Neutrophil (primary cell): ENCODE data around the gene EEF2K.

Source experiments
- H3K27ac ChIP-seq: fragments of 200-600 bp; sonication (generic); 2 replicates; pipeline ENCODE4 v1.5.1; 2016; ENCODE audit warnings: mild to moderate bottlenecking, moderate library complexity
- H3K27me3 ChIP-seq: fragments of 200-600 bp; sonication (generic); 2 replicates; pipeline ENCODE4 v1.6.0; 2016; ENCODE audit warnings: mild to moderate bottlenecking
- H3K36me3 ChIP-seq: fragments of 200-600 bp; sonication (generic); 2 replicates; pipeline ENCODE4 v1.5.1; 2017
- H3K4me1 ChIP-seq, 2 experiments: fragments of 200-600 bp in 1 of 2; sonication (generic) in 1 of 2; 1 replicate in 1 of 2; 2 replicates in 1 of 2; pipeline versions ENCODE4 v1.5.1 to v1.6.1; 2013 to 2016; ENCODE audit warnings: low read depth in 1 of 2, low read length in 1 of 2, mild to moderate bottlenecking in 1 of 2, moderate library complexity in 1 of 2; ENCODE audit not compliant: control insufficient read depth in 1 of 2, insufficient read depth in 1 of 2
- H3K4me3 ChIP-seq, 2 experiments: fragments of 200-600 bp in 1 of 2; sonication (generic) in 1 of 2; 1 replicate in 1 of 2; 2 replicates in 1 of 2; pipeline ENCODE4 v1.5.1; 2013 to 2016; ENCODE audit warnings: low read depth in 1 of 2, low read length in 1 of 2, mild to moderate bottlenecking in 1 of 2, moderate library complexity in 1 of 2
- H3K9me3 ChIP-seq: fragments of 200-600 bp; sonication (generic); 2 replicates; pipeline ENCODE4 v1.5.1; 2016
- CTCF ChIP-seq: fragments of 200-600 bp; sonication (generic); IDR thresholded peaks from 2 replicates; pipeline ENCODE4 v1.5.1; 2016; ENCODE audit warnings: antibody characterized with exemption

EEF2K gene

GRCh38 chr16:22181426-22181825, 24.7 kb upstream of the EEF2K start:
- no peaks in the 10 kb centered on the region for H3K27me3 ChIP-seq
- no peak for TF ChIP-seq CTCF
- no peaks in the 10 kb centered on the region for H3K9me3 ChIP-seq

GRCh38 chr16:22181843-22182242, 24.2 kb upstream of the EEF2K start:
- Histone ChIP-seq H3K4me1 (no peaks in the 10 kb centered on the region), H3K4me3 (no peak overlapping the region), H3K9me3 (no peaks in the 10 kb centered on the region), H3K36me3 (no peaks in the 10 kb centered on the region), H3K27ac (no peak overlapping the region), H3K27me3 (no peaks in the 10 kb centered on the region)
- no peak for TF ChIP-seq CTCF

More at GRCh38 chr16:22181426-22181825, 24.7 kb upstream of the EEF2K start:
- H3K36me3 ChIP-seq: no peaks in the 10 kb centered on the region
- no peak overlapping the region for H3K27ac ChIP-seq
- H3K4me1 ChIP-seq: no peaks in the 10 kb centered on the region
- no peak overlapping the region for H3K4me3 ChIP-seq

- Histone ChIP-seq H3K27ac (no peak overlapping the region), H3K4me1 (no peaks in the 10 kb centered on the region), H3K27me3 (no peaks in the 10 kb centered on the region), H3K4me3 (no peak overlapping the region), H3K9me3 (no peaks in the 10 kb centered on the region), H3K36me3 (no peaks in the 10 kb centered on the region)
- TF ChIP-seq CTCF: no peak
These were observed 22.7 kb upstream of the EEF2K start for GRCh38 chr16:22183335-22183734.

GRCh38 chr16:22183901-22184614, 22.0 kb upstream of the EEF2K start:
- peaks cover 3 to 5% of the 10 kb centered on the region in 2 experiments for H3K4me1 ChIP-seq
- no peaks in the 10 kb centered on the region for H3K9me3 ChIP-seq
- H3K4me3 ChIP-seq: no peak overlapping the region
- H3K27ac ChIP-seq: no peak overlapping the region
- no peaks in the 10 kb centered on the region for H3K36me3 ChIP-seq
- TF ChIP-seq CTCF: no peak
- H3K27me3 ChIP-seq: no peaks in the 10 kb centered on the region

- H3K36me3 ChIP-seq: no peaks in the 10 kb centered on the region
- no peak overlapping the region for H3K4me3 ChIP-seq
- H3K27ac ChIP-seq: no peak overlapping the region
- no peaks in the 10 kb centered on the region for H3K9me3 ChIP-seq
- peaks cover 9 to 11% of the 10 kb centered on the region in 2 experiments for H3K4me1 ChIP-seq
- no peaks in the 10 kb centered on the region for H3K27me3 ChIP-seq
- TF ChIP-seq CTCF: no peak
These were observed 21.5 kb upstream of the EEF2K start for GRCh38 chr16:22184615-22184968.
